Omental fat pad (tissue), 4 donors: Measurements from ENCODE around the gene SNAP25. TPM values are rescaled to one million over a fixed set of nuclear protein-coding genes. Genes with fewer than 3 reads are reported as not detected.

Source experiments
- ATAC-seq: fragments of 150-250 bp; one replicate; pipeline ENCODE4 v1.9.1; 2016; ENCODE audit warnings: mild to moderate bottlenecking, moderate library complexity; ENCODE audit not compliant: low FRiP score
- DNase-seq: peaks from one replicate; pipeline ENCODE4 v3.0.0-alpha.2; 2019; ENCODE audit warnings: low spot score
- CTCF ChIP-seq, 3 donors: fragments of 450-650 bp; IDR thresholded peaks; one replicate each; pipeline ENCODE4 v1.5.1; 2016 to 2017; ENCODE audit warnings: antibody characterized with exemption in 3 of 3, mild to moderate bottlenecking in 3 of 3, moderate library complexity in 2 of 3
- total RNA-seq, 4 donors: library from RNA; depleted of rRNA; stranded (reverse); fragments of >200 nt; gene quantifications; one replicate each; pipeline ENCODE4 v1.1.0, GENCODE V29; 2016

The SNAP25 gene
- total RNA-seq, 4 donors from 2014 or later, result 0.47 to 4.8 (median 1.2) TPM

GRCh38 chr20:10309326-10309725, 90.7 kb downstream of the SNAP25 start:
- DNase-seq (no peak), ATAC-seq (peak; percentile 58)
- no peak for TF ChIP-seq CTCF (IDR thresholded peaks at IDR 0.05)

GRCh38 chr20:10312111-10312510, 93.5 kb downstream of the SNAP25 start:
- DNase-seq (no peak), ATAC-seq (no peak)
- no peak for TF ChIP-seq CTCF (IDR thresholded peaks at IDR 0.05)

- no peak for TF ChIP-seq CTCF (IDR thresholded peaks at IDR 0.05)
- DNase-seq, result no peak
- no peak for ATAC-seq
These were observed 94.6 kb downstream of the SNAP25 start for GRCh38 chr20:10313215-10313614.

GRCh38 chr20:10313701-10314100, 95.1 kb downstream of the SNAP25 start:
- no peak for DNase-seq
- no peak for TF ChIP-seq CTCF (IDR thresholded peaks at IDR 0.05)
- no peak for ATAC-seq

GRCh38 chr20:10314198-10314597, 95.6 kb downstream of the SNAP25 start:
- no peak for TF ChIP-seq CTCF (IDR thresholded peaks at IDR 0.05)
- no peak for DNase-seq
- ATAC-seq, result no peak

- TF ChIP-seq CTCF (IDR thresholded peaks at IDR 0.05), result no peak
- no peak for ATAC-seq
- no peak for DNase-seq
These were observed 96.5 kb downstream of the SNAP25 start for GRCh38 chr20:10315138-10315537.

GRCh38 chr20:10316582-10316981, 98.0 kb downstream of the SNAP25 start:
- DNase-seq (no peak), ATAC-seq (no peak)
- TF ChIP-seq CTCF (IDR thresholded peaks at IDR 0.05), result no peak
